Urinary bladder (tissue), 4 donors: ENCODE measurements around the gene BLNK. TPM values are rescaled to one million over a fixed set of nuclear protein-coding genes. Genes with fewer than 3 reads are reported as not detected.
"Not testable (repeated sequence)": the region's sequence is repeated elsewhere in the genome, so short reads cannot be mapped to it uniquely, and the experiment has no call there.

Experiments used
- DNase-seq: peaks from one replicate; pipeline ENCODE4 v3.0.0-alpha.2; 2015; ENCODE audit errors: extremely low spot score
- H3K27ac ChIP-seq: one replicate; pipeline ENCODE4 v1.5.1; 2013; ENCODE audit warnings: low read depth, mild to moderate bottlenecking, moderate library complexity
- H3K36me3 ChIP-seq: one replicate; pipeline ENCODE4 v1.6.1; 2013; ENCODE audit warnings: mild to moderate bottlenecking, moderate library complexity; ENCODE audit not compliant: insufficient read depth
- H3K4me1 ChIP-seq: one replicate; pipeline ENCODE4 v1.6.1; 2013; ENCODE audit warnings: mild to moderate bottlenecking, moderate library complexity; ENCODE audit not compliant: insufficient read depth
- H3K4me3 ChIP-seq: one replicate; pipeline ENCODE4 v1.5.1; 2013; ENCODE audit warnings: low read depth, low read length
- WGBS: extraction: QIAGEN DNeasy Blood & Tissue Kit; methylation state at CpG from one replicate; pipeline ENCODE4 v1.1.7; 2013; 5-methylcytosine and 5-hydroxymethylcytosine counted together
- polyA plus RNA-seq: library from polyadenylated mRNA; stranded (reverse); fragments of 200-250 nt; gene quantifications from one replicate; pipeline ENCODE4 v1.2.3, GENCODE V29; 2013
- total RNA-seq: library from RNA; depleted of rRNA; stranded (reverse); fragments of >200 nt; gene quantifications from one replicate; pipeline ENCODE4 v1.2.3, GENCODE V29; 2014
- donor health status: healthy with polysubstance abuse.
- donor health status: healthy.

Gene BLNK
- total and polyA plus RNA-seq, 2 donors, result 1.9 to 7.3 TPM

GRCh38 chr10:96217711-96218110 is 53.7 kb downstream of the BLNK start:
- H3K36me3 ChIP-seq, result no peaks in the 10 kb centered on the region
- H3K27ac ChIP-seq, result no peak overlapping the region
- WGBS, result 76% methylated on average over 4 of the region's 4 CpGs
- no peaks in the 10 kb centered on the region for H3K4me1 ChIP-seq
- H3K4me3 ChIP-seq, result no peak overlapping the region
- DNase-seq, result no peak

GRCh38 chr10:96216775-96217174 is 54.6 kb downstream of the BLNK start:
- H3K4me1 ChIP-seq, result no peaks in the 10 kb centered on the region
- no peak for DNase-seq
- H3K27ac ChIP-seq, result no peak overlapping the region
- H3K4me3 ChIP-seq, result no peak overlapping the region
- WGBS, result 85% methylated on average over 5 of the region's 5 CpGs
- H3K36me3 ChIP-seq, result no peaks in the 10 kb centered on the region

GRCh38 chr10:96212911-96213310 is 58.5 kb downstream of the BLNK start:
- no peak for DNase-seq
- Histone ChIP-seq H3K4me1 (no peaks in the 10 kb centered on the region), H3K36me3 (no peaks in the 10 kb centered on the region), H3K4me3 (no peak overlapping the region), H3K27ac (no peak overlapping the region)
- WGBS, result 92% methylated on average over 1 of the region's 1 CpG

- Histone ChIP-seq H3K36me3 (no peaks in the 10 kb centered on the region), H3K27ac (no peak overlapping the region), H3K4me1 (no peaks in the 10 kb centered on the region), H3K4me3 (no peak overlapping the region)
- DNase-seq, result no peak
Observed at GRCh38 chr10:96211764-96212163, 59.6 kb downstream of the BLNK start.

GRCh38 chr10:96208946-96209345 is 62.4 kb downstream of the BLNK start:
- 77% methylated on average over 5 of the region's 5 CpGs for WGBS
- H3K36me3 ChIP-seq, result no peaks in the 10 kb centered on the region
- H3K4me1 ChIP-seq, result no peaks in the 10 kb centered on the region
- DNase-seq, result no peak
- H3K27ac ChIP-seq, result no peak overlapping the region
- H3K4me3 ChIP-seq, result no peak overlapping the region

GRCh38 chr10:96208271-96208670 is 63.1 kb downstream of the BLNK start:
- no peaks in the 10 kb centered on the region for H3K4me1 ChIP-seq
- no peak overlapping the region for H3K4me3 ChIP-seq
- no peak for DNase-seq
- no peak overlapping the region for H3K27ac ChIP-seq
- no peaks in the 10 kb centered on the region for H3K36me3 ChIP-seq
- 87% methylated on average over 2 of the region's 2 CpGs for WGBS

GRCh38 chr10:96205580-96205979 is 65.8 kb downstream of the BLNK start:
- no peak overlapping the region for H3K27ac ChIP-seq
- no peak overlapping the region for H3K4me3 ChIP-seq
- 93% methylated on average over 1 of the region's 1 CpG for WGBS
- H3K4me1 ChIP-seq, result no peaks in the 10 kb centered on the region
- H3K36me3 ChIP-seq, result no peaks in the 10 kb centered on the region
- DNase-seq, result no peak

GRCh38 chr10:96201525-96201924 is 69.8 kb downstream of the BLNK start:
- WGBS, result 53% methylated on average over 1 of the region's 1 CpG
- H3K36me3 ChIP-seq, result peaks cover 1% of the 10 kb centered on the region
- DNase-seq, result no peak
- no peak overlapping the region for H3K27ac ChIP-seq
- no peaks in the 10 kb centered on the region for H3K4me1 ChIP-seq
- H3K4me3 ChIP-seq, result no peak overlapping the region

- 75% methylated on average over 1 of the region's 1 CpG for WGBS
- not testable (repeated sequence) for DNase-seq, H3K4me1 ChIP-seq, H3K27ac ChIP-seq, H3K36me3 ChIP-seq, H3K4me3 ChIP-seq
Observed at GRCh38 chr10:96189505-96189904, 81.9 kb downstream of the BLNK start.

- Histone ChIP-seq H3K4me1 (no peaks in the 10 kb centered on the region), H3K27ac (no peak overlapping the region), H3K36me3 (no peaks in the 10 kb centered on the region), H3K4me3 (no peak overlapping the region)
- no peak for DNase-seq
- WGBS, result 84% methylated on average over 1 of the region's 1 CpG
Observed at GRCh38 chr10:96188916-96189315, 82.5 kb downstream of the BLNK start.

- Histone ChIP-seq H3K36me3 (no peaks in the 10 kb centered on the region), H3K4me1 (no peaks in the 10 kb centered on the region), H3K27ac (no peak overlapping the region), H3K4me3 (no peak overlapping the region)
- WGBS, result 78% methylated on average over 2 of the region's 2 CpGs
- no peak for DNase-seq
Observed at GRCh38 chr10:96188421-96188820, 82.9 kb downstream of the BLNK start.

GRCh38 chr10:96176985-96177384 is 94.4 kb downstream of the BLNK start:
- H3K36me3 ChIP-seq, result no peaks in the 10 kb centered on the region
- DNase-seq, result no peak
- no peak overlapping the region for H3K4me3 ChIP-seq
- no peaks in the 10 kb centered on the region for H3K4me1 ChIP-seq
- 99% methylated on average over 1 of the region's 1 CpG for WGBS
- H3K27ac ChIP-seq, result no peak overlapping the region

GRCh38 chr10:96172666-96173065 is 98.7 kb downstream of the BLNK start:
- H3K4me3 ChIP-seq, result no peak overlapping the region
- H3K36me3 ChIP-seq, result no peaks in the 10 kb centered on the region
- WGBS, result 99% methylated on average over 1 of the region's 1 CpG
- no peaks in the 10 kb centered on the region for H3K4me1 ChIP-seq
- DNase-seq, result no peak
- H3K27ac ChIP-seq, result no peak overlapping the region

- no peak for DNase-seq
Observed at GRCh38 chr10:96170230-96170629, 101.1 kb downstream of the BLNK start.

GRCh38 chr10:96168546-96168945 is 102.8 kb downstream of the BLNK start:
- Histone ChIP-seq H3K27ac (no peak overlapping the region), H3K4me3 (no peak overlapping the region), H3K36me3 (no peaks in the 10 kb centered on the region), H3K4me1 (no peaks in the 10 kb centered on the region)
- 92% methylated on average over 1 of the region's 1 CpG for WGBS
- DNase-seq, result no peak

More at GRCh38 chr10:96170230-96170629, 101.1 kb downstream of the BLNK start:
- H3K4me1 ChIP-seq, result no peaks in the 10 kb centered on the region
- no peaks in the 10 kb centered on the region for H3K36me3 ChIP-seq
- no peak overlapping the region for H3K27ac ChIP-seq
- no peak overlapping the region for H3K4me3 ChIP-seq
